Measurements from ENCODE around the gene S100A7.
A peak's percentile ranks its signal among the peaks of the same experiment; 100 is the strongest.
"Not testable (repeated sequence)": the region's sequence is repeated elsewhere in the genome, so short reads cannot be mapped to it uniquely, and the experiment has no call there.

Gene S100A7

GRCh38 chr1:153478047-153478691 is 17.7 kb upstream of the S100A7 start:
- FAIRE-seq, result no peak

GRCh38 chr1:153476491-153477093 is 16.1 kb upstream of the S100A7 start:
- DNase-seq (ENCODE audit: insufficient read length, low spot score) (no peak), FAIRE-seq (no peak)

More at GRCh38 chr1:153478047-153478691, 17.7 kb upstream of the S100A7 start:
- DNase-seq (ENCODE audit: insufficient read length, low spot score), result no peak

- DNase-seq (ENCODE audit: insufficient read length, low spot score), result no peak
- FAIRE-seq, result no peak
Observed at GRCh38 chr1:153475282-153475681, 14.8 kb upstream of the S100A7 start.

- FAIRE-seq, result no peak
- no peak for DNase-seq (ENCODE audit: insufficient read length, low spot score)
Observed at GRCh38 chr1:153474347-153474746, 13.9 kb upstream of the S100A7 start.

DNA sequence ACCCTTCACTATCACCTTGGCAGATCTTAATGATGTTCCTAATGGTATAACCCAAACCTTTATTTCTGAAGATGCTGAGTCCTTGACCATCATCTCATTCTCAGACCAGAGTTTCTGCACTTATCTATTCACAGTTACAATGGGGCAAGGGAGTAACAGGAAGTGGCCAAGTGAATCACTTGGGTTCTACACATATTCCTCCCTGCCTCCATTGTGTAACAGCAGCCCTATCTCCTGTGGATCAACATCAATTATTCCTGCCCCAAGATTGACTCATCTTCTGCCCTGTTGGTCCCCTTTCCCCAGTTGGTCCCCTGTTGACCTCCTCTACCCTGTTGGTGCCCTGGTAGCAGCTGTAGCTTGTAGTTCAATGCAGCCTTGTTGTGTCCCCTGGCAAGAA is 10.3 kb upstream of the S100A7 start:
- FAIRE-seq (no peak), DNase-seq (ENCODE audit: insufficient read length, low spot score) (no peak)

DNA sequence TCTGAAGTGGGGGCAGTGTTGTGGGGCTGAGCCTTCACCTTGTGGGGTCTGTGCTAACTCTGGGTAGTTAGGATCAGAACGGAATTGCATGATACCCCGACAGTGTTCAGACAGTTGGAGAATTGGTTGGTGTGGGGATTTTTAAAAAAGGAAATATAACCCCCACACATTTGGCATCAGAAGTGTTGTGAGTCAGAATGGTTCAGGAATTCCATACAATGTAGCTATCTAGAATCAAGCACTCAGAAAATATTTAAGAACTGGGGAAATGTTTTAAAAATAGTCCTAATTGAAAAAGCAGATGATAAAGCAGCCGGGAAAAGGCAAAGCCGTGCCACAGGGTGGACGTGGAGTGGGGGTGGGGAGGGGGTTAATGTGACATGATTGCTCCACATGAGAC is 6.5 kb upstream of the S100A7 start:
- DNase-seq (ENCODE audit: insufficient read length, low spot score), result no peak
- no peak for FAIRE-seq

DNA sequence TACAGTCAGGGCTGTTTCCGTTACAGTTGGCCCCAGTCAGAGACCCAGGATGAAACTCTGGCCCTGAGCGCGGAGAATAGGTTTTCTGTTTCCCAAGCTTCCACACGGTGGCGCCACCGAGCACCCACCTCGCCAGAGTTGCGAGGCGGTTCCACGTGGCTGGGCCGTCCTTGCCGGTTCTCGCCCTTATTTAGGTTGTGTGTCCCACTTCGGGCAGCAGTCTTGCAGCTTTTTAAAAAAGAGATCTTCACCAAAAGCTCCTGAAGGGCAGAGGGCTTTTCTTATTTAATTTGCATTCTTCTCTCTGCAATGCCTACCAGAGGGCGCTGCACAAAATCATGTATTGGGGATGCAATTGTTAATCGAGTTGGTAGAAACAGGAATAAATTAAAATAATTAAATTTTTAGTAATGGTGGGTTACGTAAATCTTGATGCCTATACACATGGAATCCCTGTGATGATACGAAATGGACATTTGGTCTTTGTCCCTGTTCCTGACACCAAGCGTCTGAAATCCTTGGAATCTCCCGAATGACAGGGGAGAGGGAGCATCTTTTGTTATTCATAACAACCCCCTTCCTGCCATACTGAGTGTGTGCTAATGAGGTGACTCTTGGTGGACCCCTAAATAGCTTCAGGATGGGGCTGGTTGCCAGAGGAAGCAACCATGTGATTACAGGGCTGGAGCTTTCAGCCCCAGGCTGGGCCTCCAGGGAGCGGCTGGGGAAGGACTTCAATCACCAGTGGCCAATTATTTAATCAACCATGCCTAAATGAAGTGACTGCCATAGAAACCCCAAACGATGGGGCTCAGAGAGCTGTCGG is 5.6 kb upstream of the S100A7 start:
- DNase-seq (ENCODE audit: insufficient read length, low spot score) (peak; percentile 52), FAIRE-seq (peak; percentile 69)

GRCh38 chr1:153462741-153463140 is 2.3 kb upstream of the S100A7 start:
- not testable (repeated sequence) for FAIRE-seq; DNase-seq (ENCODE audit: insufficient read length, low spot score)

DNA sequence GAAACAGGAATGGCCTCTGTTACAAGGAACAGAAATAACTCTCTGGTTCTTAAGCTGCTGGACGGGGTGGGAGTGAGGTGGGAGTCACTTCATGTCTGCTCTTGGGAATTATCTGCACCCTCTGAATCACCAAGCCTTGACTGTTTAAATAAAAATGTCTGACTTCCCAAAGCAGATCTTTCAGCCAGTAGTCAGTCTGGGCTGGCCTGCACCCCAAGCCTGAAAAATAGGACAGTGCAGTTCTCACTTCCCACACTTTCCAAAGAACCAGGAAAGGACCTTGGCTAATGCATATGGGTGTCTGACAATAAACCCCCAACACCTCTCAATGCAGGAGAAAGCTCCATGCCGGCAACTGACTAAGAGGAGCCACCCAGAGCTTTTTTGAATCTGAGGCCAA is 796 bp downstream of the S100A7 start:
- DNase-seq (ENCODE audit: insufficient read length, low spot score) (no peak), FAIRE-seq (no peak)

- FAIRE-seq (no peak), DNase-seq (ENCODE audit: insufficient read length, low spot score) (no peak)
Observed at GRCh38 chr1:153456396-153456795, 4.1 kb downstream of the S100A7 start.

- FAIRE-seq; DNase-seq (ENCODE audit: insufficient read length, low spot score): not testable (repeated sequence)
Observed at GRCh38 chr1:153448851-153449250, 11.6 kb downstream of the S100A7 start.

- FAIRE-seq, result no peak
- DNase-seq (ENCODE audit: insufficient read length, low spot score), result no peak
Observed at GRCh38 chr1:153447498-153448170, 12.8 kb downstream of the S100A7 start.

DNA sequence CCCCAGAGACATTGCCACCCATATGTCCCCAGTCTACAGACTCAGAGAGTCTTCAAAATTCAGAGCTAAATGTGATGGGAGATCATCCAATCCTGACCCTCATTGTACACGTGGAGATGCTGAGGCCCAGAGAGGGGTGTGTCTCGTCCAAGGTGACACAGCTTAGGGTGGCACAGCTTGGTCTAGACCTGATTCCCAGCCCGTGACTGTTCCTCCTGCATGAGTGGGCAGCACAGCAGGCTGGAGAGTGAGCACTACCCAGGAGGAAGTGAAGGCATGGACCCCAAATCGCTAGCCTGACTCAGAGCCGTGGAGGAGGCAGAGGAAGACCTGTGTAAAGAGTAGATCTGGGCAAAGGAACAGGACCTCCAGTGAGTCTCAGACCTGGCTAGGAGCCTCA is 16.4 kb downstream of the S100A7 start:
- no peak for DNase-seq (ENCODE audit: insufficient read length, low spot score)
- FAIRE-seq, result no peak

- no peak for DNase-seq (ENCODE audit: insufficient read length, low spot score)
- no peak for FAIRE-seq
Observed at GRCh38 chr1:153443486-153443885, 17.0 kb downstream of the S100A7 start.

DNA sequence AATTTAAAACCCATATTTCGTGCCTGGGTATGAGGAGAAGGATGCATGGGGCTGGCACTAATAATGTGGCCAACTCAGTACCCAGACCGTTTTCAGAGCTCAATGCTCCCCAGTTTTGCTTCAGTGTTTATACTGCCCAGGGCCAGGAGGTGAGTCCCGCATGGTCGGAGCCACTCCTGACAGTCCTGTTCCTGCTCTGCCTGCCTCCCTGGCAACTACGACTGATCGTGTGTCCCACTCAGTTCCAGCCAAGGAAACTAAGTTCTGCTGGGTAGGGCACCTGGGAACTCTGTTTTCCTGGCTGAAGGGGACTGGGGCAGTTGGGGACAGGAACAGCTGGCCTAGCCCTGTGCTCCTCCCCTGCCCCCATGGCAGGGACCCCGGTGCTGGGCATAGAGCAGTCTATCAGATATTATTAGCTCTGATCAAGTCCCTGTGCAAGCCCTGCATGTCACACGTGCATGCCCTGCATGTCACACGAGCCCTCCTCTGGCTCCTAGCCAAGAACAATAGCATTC is 19.2 kb downstream of the S100A7 start:
- no peak for FAIRE-seq
- no peak for DNase-seq (ENCODE audit: insufficient read length, low spot score)

- DNase-seq (ENCODE audit: insufficient read length, low spot score) (no peak), FAIRE-seq (no peak)
Observed at GRCh38 chr1:153439273-153439672, 21.2 kb downstream of the S100A7 start.

GRCh38 chr1:153438599-153438998 is 21.9 kb downstream of the S100A7 start:
- FAIRE-seq (no peak), DNase-seq (ENCODE audit: insufficient read length, low spot score) (no peak)

DNA sequence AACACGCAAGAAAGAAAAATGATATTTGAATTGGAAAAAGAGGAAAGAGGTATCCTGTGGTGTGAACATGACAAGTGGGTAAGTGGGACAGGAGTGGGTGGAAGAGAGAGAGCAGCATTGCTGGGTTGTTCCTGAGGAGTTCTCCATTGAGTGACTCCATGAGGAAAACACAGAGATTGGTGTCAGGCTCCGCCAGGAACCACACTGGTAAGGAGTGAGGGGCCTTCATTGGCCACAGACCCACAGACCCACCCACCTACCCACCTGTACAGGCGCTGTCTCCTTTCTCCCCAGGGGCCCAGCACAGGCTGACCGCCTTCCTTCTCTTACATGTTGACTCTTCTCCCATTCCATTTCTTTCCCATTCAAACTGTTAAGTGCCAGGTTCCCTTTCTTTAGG is 23.2 kb downstream of the S100A7 start:
- DNase-seq (ENCODE audit: insufficient read length, low spot score) (no peak), FAIRE-seq (no peak)

DNA sequence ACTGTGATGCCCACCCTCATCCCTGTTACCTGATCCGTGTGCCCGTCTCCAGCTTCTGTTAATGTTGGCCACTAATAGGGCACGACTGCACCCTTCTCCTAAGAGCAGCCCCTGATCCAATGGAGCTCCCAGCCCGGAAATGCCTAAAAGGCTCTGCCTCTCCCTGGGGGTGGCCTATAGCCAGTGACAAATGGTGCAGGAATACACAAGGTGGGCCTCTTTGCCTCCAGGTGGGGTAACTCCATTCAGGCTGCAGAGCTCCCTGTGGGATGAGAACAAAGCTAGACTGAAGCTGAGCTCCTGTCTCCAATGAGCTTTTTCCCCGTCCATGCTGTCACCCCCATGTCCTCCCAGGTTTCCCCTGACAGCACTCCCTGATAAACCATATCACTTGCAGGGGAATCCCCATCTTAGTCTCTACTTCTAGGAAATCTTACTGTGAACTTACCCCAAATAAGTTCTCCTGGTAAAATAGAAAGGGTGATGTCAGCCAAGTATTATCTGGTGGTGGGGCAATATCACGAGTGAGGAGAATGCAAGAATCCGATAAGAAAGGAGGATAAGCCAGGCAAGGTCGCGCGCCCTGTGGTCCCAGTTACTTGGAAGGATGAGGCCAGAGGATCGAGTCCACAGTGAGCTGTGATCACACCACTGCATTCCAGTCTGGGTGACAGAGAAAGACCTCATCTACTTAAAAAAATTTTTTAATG is 25.6 kb downstream of the S100A7 start:
- FAIRE-seq, result no peak
- no peak for DNase-seq (ENCODE audit: insufficient read length, low spot score)
